GM21390 (cell line): Measurements from ENCODE around the gene GSG1L2.
"Not testable (repeated sequence)": the region's sequence is repeated elsewhere in the genome, so short reads cannot be mapped to it uniquely, and the experiment has no call there.

ENCODE experiments used
- ATAC-seq: cut with Tn5 transposase; IDR thresholded peaks from one replicate; pipeline ENCODE4 v1.9.1; 2021; ENCODE audit not compliant: unreplicated experiment

Gene GSG1L2

GRCh38 chr17:9790889-9791876 is 30.7 kb downstream of the GSG1L2 start, which contains the start of gene DHRS7C:
TSS of gene DHRS7C (minus strand) at chr17:9791592. CDS start at chr17:9791284, 308 bp downstream.
- no peak for ATAC-seq

- ATAC-seq, result no peak
Measured at GRCh38 chr17:9790316-9790715, 31.6 kb downstream of the GSG1L2 start.

GRCh38 chr17:9788601-9789000 is 33.3 kb downstream of the GSG1L2 start:
- no peak for ATAC-seq

- no peak for ATAC-seq
Measured at GRCh38 chr17:9784544-9784943, 37.3 kb downstream of the GSG1L2 start.

- ATAC-seq, result not testable (repeated sequence)
Measured at GRCh38 chr17:9783465-9783864, 38.4 kb downstream of the GSG1L2 start.

GRCh38 chr17:9783050-9783449 is 38.8 kb downstream of the GSG1L2 start:
- no peak for ATAC-seq

- ATAC-seq, result no peak
Measured at GRCh38 chr17:9780552-9780951, 41.3 kb downstream of the GSG1L2 start.

- ATAC-seq, result no peak
Measured at GRCh38 chr17:9776911-9777310, 45.0 kb downstream of the GSG1L2 start.

- ATAC-seq, result no peak
Measured at GRCh38 chr17:9772658-9773057, 49.2 kb downstream of the GSG1L2 start.

GRCh38 chr17:9771465-9771864 is 50.4 kb downstream of the GSG1L2 start:
- no peak for ATAC-seq

GRCh38 chr17:9769036-9769695 is 52.7 kb downstream of the GSG1L2 start:
- ATAC-seq, result no peak

- no peak for ATAC-seq
Measured at GRCh38 chr17:9768381-9768934, 53.4 kb downstream of the GSG1L2 start.

- ATAC-seq, result no peak
Measured at GRCh38 chr17:9767432-9767991, 54.4 kb downstream of the GSG1L2 start.

- ATAC-seq, result no peak
Measured at GRCh38 chr17:9766970-9767369, 54.9 kb downstream of the GSG1L2 start.

- ATAC-seq, result no peak
Measured at GRCh38 chr17:9765322-9765721, 56.6 kb downstream of the GSG1L2 start.

GRCh38 chr17:9763643-9764042 is 58.2 kb downstream of the GSG1L2 start:
- no peak for ATAC-seq

GRCh38 chr17:9760266-9760665 is 61.6 kb downstream of the GSG1L2 start:
- ATAC-seq, result no peak

GRCh38 chr17:9755083-9755482 is 66.8 kb downstream of the GSG1L2 start:
- ATAC-seq, result no peak
